ENCODE data around the gene PRKD2.

Gene PRKD2

DNA sequence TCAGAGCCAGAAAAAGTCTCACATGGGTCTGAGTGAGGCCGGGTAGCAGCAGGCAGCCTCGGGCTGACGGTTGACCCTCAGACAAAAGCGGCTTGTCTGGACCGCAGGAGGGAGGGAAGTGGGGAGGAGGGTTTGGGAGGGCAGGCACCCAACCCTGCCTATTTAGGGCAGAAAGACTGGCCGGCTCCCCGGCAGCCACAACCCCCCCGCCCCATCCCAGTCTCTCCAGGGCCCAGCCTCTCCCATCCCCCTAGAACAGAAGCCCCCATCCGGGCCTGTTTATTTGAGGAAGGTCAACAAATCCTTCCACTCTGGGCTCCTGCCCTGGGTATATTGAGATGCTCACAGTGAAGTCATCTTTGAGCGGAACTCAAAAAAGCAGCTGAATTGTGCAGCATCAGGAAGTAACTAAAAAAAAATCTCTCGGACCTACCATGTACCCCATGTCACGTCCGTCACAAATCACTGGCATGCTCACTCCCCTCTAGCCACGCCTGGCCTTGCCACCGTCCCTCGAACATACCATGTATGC lies 62.2 kb downstream of the PRKD2 start:
- no peak for DNase-seq (ENCODE audit: low read depth)
- no peak overlapping the region for H3K4me3 ChIP-seq (ENCODE audit: low read depth, low read length)
- TF ChIP-seq, protein P1, sequence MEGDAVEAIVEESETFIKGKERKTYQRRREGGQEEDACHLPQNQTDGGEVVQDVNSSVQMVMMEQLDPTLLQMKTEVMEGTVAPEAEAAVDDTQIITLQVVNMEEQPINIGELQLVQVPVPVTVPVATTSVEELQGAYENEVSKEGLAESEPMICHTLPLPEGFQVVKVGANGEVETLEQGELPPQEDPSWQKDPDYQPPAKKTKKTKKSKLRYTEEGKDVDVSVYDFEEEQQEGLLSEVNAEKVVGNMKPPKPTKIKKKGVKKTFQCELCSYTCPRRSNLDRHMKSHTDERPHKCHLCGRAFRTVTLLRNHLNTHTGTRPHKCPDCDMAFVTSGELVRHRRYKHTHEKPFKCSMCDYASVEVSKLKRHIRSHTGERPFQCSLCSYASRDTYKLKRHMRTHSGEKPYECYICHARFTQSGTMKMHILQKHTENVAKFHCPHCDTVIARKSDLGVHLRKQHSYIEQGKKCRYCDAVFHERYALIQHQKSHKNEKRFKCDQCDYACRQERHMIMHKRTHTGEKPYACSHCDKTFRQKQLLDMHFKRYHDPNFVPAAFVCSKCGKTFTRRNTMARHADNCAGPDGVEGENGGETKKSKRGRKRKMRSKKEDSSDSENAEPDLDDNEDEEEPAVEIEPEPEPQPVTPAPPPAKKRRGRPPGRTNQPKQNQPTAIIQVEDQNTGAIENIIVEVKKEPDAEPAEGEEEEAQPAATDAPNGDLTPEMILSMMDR (conservative IDR thresholded peaks at IDR 0.05; ENCODE audit: low read depth, low read length) = no peak

DNA sequence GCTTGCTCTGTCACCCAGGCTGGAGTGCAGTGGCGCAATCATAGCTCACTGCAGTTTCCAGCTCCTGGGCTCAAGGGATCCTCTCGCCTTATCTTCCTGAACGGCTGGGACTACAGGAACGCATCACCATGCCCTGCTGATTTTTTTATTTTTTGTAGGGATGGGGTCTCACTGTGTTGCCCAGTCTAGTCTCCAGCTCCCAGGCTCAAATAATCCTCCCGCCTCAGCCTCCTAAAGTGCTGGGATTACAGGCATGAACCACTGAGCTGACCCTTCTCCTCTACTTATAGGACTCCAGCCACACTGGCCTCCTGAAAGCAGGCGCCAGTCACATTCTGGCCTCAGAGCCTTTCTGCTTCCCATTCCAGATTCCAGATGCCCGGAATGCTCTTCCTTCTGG lies 66.5 kb downstream of the PRKD2 start:
- H3K4me3 ChIP-seq (ENCODE audit: low read depth, low read length) = no peak overlapping the region
- DNase-seq (ENCODE audit: low read depth) = no peak
- TF ChIP-seq, protein P1 (conservative IDR thresholded peaks at IDR 0.05; ENCODE audit: low read depth, low read length) = no peak

DNA sequence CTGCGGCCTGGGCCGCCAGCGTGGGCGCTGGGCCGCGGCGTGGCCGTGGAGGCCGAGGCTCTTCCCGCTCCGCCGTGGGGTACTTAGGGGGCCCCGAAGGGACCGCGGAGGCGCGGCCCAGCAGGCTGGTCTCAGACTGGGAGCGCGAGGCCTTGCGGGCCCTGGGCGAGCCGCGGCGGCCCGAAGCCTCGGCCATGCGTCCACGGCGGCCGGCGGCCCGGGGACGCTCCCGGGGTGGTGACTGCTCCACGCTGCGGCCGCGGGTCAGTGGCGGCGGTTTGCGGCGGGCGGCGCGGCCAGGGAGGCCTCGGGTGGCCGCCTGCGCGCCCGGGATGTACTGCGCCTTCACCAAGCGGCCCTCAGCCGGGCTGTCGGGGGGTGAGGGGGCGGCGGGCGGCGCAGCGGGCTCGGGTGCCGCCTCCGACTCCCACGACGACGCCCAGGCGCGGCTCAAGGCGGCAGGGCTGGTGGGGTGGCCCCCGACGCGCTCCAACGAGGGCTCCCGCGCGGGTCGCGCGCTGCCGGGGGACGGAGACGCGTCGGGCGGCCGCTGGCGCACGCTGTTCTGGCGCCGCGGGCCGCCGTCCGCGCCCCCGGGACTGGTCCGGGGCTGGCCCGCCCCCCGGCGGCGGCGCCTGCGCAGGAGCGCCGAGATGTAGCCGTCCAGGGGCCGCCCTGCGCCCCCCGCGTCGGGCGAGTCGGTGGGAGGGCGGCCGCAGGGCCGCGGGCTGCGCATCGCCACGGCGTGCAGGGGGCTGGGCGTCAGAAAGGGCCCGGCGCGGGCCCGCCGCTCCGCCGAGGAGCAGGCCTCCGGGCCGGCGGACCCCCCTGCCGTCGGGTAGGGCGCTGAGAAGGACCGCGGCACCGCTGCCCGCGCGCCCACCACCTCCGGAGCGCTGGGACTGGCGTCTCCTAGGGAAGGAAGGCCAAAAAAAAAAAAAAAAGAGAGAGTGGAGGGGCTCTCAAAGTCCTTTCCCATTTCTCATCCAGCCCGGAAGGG lies 67.7 kb downstream of the PRKD2 start:
- TF ChIP-seq, protein P1 (conservative IDR thresholded peaks at IDR 0.05; ENCODE audit: low read depth, low read length) = no peak
- H3K4me3 ChIP-seq (ENCODE audit: low read depth, low read length) = no peak overlapping the region
- no peak for DNase-seq (ENCODE audit: low read depth)

DNA sequence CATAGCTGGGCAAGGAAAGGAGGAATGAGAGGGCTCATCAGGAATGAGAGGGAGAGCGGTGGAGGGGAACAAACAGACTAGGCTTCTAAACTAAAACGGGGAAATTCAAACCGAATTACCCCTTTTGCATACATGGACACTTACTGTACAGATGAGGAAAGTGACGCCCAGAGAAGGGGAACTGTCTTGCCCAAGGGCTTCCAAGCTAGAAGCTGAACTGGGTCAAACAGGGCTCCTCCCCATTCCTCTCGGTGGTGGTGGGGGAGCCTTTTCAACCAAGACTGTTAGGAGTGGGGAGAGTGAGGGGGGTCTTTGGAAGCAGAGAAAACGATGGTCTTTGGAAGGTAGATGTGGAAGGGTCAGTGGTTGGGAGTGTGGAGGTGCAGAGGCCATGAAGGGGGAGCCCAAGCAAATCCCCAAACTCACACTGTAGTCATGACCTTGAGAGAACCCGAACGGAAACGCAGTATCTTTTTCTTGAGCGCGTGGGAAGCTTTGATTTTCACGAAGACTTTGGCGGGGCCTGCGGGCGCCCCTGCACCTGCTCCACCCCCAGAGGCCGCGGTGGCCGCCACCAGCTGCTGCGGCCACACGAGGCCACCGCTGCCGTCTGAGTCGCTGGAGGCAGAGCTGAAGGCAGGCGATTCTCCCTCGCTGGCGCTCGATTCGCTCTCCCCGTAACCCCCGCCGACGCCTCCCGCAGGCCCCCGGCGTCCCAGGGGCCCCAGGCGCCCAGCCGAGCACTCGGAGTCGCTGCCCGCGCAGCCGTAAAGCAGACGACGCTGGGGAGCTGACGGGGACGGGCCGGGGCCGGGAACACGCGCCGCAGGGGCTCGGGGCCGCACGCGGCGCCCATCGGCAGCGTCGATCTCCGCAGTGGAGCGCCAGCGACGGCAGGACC lies 68.6 kb downstream of the PRKD2 start:
- TF ChIP-seq, protein P1 (conservative IDR thresholded peaks at IDR 0.05; ENCODE audit: low read depth, low read length) = no peak
- H3K4me3 ChIP-seq (ENCODE audit: low read depth, low read length) = no peak overlapping the region
- no peak for DNase-seq (ENCODE audit: low read depth)

DNA sequence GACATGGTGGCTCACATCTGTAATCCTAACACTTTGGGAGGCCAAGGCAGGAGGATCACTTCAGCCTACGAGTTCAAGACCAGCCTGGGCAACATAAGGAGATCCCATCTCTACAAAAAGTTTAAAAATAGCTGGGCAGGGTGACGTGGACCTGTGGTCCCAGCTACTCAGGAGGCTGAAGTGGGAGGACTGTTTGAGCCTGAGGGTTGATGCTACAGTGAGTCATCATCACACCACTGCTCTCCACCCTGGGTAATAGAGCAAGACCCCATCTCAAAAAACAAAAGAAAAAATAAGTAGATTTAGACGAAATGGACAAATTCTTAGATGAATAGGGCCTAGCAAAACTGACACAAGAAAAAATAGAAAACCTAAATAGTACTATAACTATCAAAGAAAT lies 70.5 kb downstream of the PRKD2 start:
- TF ChIP-seq, protein P1 (conservative IDR thresholded peaks at IDR 0.05; ENCODE audit: low read depth, low read length) = no peak
- no peak for DNase-seq (ENCODE audit: low read depth)
- no peak overlapping the region for H3K4me3 ChIP-seq (ENCODE audit: low read depth, low read length)

DNA sequence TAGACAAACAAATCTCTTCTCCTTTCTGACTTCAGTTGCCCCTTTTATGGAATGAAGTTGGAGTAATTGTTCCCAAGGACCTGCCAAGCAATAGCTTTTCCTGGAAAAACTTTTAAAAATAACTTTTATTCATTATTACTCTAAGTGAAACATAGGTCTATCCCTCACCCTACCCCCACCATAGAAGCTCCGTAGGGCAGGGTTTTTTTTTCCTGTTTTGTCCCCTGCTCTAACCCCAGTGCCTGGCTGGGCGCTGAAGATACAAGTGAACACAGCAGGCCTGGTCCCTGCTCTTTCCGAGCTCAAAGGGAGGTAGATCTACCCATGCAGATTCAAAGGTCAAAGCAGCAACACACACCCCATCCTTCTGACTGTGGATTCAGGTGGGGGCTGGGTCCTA lies 72.2 kb downstream of the PRKD2 start:
- no peak overlapping the region for H3K4me3 ChIP-seq (ENCODE audit: low read depth, low read length)
- TF ChIP-seq, protein P1 (conservative IDR thresholded peaks at IDR 0.05; ENCODE audit: low read depth, low read length) = no peak
- DNase-seq (ENCODE audit: low read depth) = no peak

All from choroid plexus epithelial cell (primary cell).